ENCODE data around the gene SLC18B1.

- no peak for TF ChIP-seq CTCF (IDR thresholded peaks at IDR 0.05)
- no peak for TF ChIP-seq EP300 (IDR thresholded peaks at IDR 0.05)
Observed at GRCh38 chr6:132742495-132742894, 55.9 kb downstream of the SLC18B1 start.
